Globus pallidus (tissue), 1 donor: ENCODE data around the gene CAPN1.
"Not testable (repeated sequence)": the region's sequence is repeated elsewhere in the genome, so short reads cannot be mapped to it uniquely, and the experiment has no call there.

Source experiments
- DNase-seq: peaks from one replicate; pipeline ENCODE4 v3.0.0-alpha.2; 2015; ENCODE audit warnings: low spot score

The CAPN1 gene

GRCh38 chr11:65218446-65218845 lies 36.7 kb downstream of the CAPN1 start:
- no peak for DNase-seq

GRCh38 chr11:65219930-65220213 lies 38.1 kb downstream of the CAPN1 start:
- no peak for DNase-seq

GRCh38 chr11:65221026-65221425 lies 39.3 kb downstream of the CAPN1 start:
- no peak for DNase-seq

GRCh38 chr11:65223011-65223410 lies 41.3 kb downstream of the CAPN1 start:
- DNase-seq, result no peak

- DNase-seq, result no peak
These were observed 43.2 kb downstream of the CAPN1 start for GRCh38 chr11:65224930-65225278.

- DNase-seq, result peak; percentile 26
These were observed 43.8 kb downstream of the CAPN1 start for GRCh38 chr11:65225279-65226102.

- DNase-seq, result no peak
These were observed 44.3 kb downstream of the CAPN1 start for GRCh38 chr11:65226103-65226442.

- no peak for DNase-seq
These were observed 46.2 kb downstream of the CAPN1 start for GRCh38 chr11:65227879-65228278.

GRCh38 chr11:65236194-65237059 lies 54.7 kb downstream of the CAPN1 start:
- no peak for DNase-seq

- not testable (repeated sequence) for DNase-seq
These were observed 56.6 kb downstream of the CAPN1 start for GRCh38 chr11:65238302-65238701.

- no peak for DNase-seq
These were observed 59.4 kb downstream of the CAPN1 start for GRCh38 chr11:65241134-65241533.

GRCh38 chr11:65241692-65242091 lies 60.0 kb downstream of the CAPN1 start:
- no peak for DNase-seq

GRCh38 chr11:65242389-65242788 lies 60.7 kb downstream of the CAPN1 start:
- no peak for DNase-seq

- no peak for DNase-seq
These were observed 62.1 kb downstream of the CAPN1 start for GRCh38 chr11:65243797-65244196.

GRCh38 chr11:65245046-65245445 lies 63.3 kb downstream of the CAPN1 start:
- DNase-seq, result not testable (repeated sequence)

- no peak for DNase-seq
These were observed 64.8 kb downstream of the CAPN1 start for GRCh38 chr11:65246506-65246905.

- DNase-seq, result not testable (repeated sequence)
These were observed 66.5 kb downstream of the CAPN1 start for GRCh38 chr11:65248184-65248710.

GRCh38 chr11:65251476-65251875 lies 69.7 kb downstream of the CAPN1 start:
- no peak for DNase-seq

- no peak for DNase-seq
These were observed 73.0 kb downstream of the CAPN1 start for GRCh38 chr11:65254724-65255123.

GRCh38 chr11:65258988-65259387 lies 77.3 kb downstream of the CAPN1 start:
- DNase-seq, result no peak

GRCh38 chr11:65260302-65260701 lies 78.6 kb downstream of the CAPN1 start:
- no peak for DNase-seq

- DNase-seq, result no peak
These were observed 79.2 kb downstream of the CAPN1 start for GRCh38 chr11:65260756-65261590.
